Putamen (tissue), 1 donor: Measurements from ENCODE around the gene EHD4.

Source experiments
- DNase-seq: peaks from one replicate; pipeline ENCODE4 v3.0.0-alpha.2; 2016; ENCODE audit warnings: low spot score

EHD4 gene

DNA sequence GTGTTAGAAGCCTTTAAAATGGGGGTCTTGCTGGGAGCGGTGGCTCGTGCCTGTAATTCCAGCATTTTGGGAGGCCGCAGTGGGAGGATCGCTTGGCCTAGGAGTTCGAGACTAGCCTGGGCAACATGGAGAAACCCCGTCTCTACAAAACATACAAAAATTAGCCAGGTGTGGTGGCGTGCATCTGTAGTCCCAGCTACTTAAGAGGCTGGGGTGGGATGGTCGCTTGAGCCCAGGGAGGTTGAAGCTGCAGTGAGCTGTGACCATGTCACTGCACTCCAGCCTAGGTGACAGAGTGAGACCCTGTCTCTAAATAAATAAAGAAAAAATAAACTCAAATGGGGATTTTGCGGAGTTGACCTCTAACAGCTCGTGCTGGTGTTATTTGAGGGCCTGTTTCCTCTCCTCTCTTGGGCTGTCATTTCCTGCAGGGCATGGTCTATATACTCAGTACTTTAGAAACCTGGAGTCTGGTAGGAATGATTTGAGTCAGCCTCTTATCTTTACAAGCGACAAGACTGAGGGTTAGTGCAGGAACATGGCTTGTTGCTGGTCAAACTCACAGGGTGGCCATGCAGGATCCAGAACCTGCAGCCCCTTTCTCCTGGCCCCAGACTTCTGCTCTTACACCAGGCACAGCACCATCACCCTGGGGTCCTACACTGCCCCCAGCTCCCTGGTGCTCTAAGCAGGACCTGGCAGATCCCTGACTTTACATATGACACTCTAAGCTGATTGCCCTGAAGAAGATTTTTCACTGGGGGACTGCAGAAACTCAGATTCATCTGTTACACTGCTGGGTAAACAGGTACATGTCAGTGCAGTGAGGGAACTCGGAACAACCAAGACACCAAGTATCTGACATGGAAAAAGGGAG, 15.1 kb downstream of the EHD4 start:
- DNase-seq: no peak

DNA sequence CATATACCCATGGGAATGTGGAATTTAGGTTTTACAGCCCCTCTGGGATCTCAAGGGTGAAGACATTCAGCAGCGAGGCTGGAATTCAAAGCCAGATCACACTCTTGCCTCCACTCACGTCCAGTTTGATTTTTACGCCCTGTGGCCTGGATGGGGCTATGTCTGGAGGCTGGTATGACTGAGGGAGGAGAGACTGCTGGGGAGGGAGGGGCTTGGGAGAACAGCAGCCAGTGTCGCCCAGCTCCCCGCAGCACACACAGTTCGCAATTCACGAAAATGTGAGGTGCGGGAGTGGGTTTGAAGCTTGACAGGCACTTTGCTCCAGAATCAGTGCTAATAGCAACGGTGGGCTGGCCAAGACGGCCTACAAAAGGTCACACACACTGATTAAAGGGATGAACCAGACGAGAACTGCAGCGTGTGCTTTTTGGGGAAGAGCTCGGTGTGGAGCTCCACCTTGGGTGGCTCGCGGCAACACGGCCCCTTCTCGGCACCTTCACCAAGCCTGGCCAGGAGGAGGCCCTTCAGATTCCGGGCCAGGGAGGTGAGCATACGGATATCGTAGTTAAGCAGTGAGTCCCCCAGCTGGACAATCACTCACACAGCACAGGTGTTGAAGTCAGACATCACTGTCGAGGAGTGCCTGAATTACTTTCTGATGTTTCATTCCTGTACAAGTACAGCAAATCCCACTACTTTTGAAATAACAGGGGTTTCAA, 16.4 kb downstream of the EHD4 start:
- DNase-seq: no peak

DNA sequence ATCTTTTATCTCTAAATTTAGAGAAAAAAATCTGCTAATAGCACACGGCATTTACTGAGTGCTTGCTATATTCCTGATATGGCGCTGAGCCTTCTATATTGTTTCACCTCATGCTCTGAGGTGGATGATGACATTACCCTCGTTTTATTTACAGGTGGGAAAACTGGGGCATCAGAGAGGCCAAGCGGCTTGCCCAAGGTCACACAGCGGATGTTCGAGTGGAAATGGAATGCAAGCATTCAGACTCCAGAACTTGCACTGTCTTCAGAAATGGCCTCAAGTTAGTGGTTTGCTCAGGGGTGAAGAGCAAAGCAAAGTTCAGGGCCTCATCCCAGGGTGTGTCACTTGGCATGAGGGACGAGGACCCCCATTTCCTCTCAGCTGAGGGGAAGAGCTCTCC, 17.3 kb downstream of the EHD4 start:
- DNase-seq: no peak

DNA sequence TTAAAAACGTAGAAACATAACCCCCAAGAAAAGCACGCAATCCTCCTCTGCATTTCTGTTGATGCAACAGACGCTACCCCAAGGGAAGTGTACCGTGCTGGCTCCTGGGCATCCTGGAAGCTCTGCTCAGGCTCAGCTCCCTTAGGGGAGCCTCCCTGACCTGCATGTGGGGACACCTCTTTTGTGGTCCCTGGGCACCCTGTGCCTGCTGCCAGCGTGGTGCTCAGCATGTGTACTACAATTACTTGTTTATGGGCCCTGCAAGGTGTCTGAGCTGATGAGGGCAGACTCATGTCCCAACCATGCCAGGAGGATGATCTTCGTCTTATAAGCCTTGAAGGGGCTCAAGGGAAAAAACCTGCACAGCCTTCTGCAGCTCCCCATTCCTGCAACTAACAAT, 18.3 kb downstream of the EHD4 start:
- DNase-seq: no peak

DNA sequence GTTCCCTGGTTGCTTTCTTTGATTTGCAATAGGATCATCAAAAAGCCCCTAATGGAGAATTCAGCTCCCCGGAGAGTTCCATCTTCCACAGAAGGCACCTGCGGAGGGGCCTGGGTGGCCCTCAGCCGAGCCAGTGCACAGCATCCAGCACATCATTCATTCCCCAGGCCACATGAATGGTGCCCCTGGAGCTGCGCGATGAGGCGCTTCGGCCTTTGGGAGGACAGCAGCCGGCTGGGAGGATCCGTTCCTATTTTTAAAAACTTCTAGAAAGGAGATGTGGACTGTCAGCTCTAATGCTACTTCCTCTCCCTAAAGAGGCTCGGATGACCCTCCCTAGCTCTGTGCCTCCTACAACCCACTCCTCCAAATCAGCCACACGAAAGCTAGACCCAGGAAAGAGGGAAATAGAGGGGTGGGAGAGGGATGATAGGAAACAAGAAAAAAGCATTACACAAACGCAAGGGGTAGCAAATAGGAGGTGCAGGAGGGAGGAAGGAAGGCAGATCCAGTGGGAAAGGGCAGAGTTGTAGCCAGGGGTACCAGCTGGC, 20.3 kb downstream of the EHD4 start:
- DNase-seq: no peak

DNA sequence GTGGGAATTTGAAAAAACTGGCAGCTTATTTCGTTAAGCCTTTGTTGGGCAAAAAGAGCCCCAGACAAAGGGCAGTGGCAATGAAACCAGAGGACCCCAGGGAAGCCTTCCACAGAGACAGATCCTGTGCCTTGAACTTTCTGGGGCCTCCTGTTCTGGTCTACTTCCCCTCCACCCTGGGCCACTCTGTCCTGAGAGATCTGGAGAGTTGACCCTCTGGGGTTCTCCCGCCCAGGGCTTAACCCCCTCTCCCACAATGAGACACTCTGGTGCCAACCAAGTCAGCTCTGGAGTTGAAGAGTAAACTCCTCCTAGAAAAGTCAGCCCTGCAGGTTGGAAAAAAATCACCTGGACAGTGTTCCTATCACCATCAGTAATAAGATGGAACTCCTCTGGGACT, 20.8 kb downstream of the EHD4 start:
- DNase-seq: no peak

DNA sequence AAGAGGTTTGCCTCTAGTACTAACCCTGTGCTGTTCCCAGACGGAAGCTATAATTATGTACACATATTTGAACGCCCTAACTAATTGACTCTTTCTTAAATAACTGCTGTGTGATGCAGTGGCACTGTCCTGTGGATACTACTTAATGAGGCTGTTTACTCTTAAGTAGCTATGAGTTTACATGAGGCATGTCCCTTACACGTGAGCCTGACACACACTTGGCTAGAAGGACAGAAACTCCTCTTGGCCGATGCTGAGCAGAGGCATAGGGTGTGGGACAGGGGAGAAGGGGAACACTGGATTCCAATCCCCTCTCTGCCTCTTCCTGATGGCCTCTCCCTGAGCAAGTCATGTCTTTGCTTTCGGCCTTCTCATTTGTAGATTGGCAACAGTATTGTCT, 21.9 kb downstream of the EHD4 start:
- DNase-seq: no peak

DNA sequence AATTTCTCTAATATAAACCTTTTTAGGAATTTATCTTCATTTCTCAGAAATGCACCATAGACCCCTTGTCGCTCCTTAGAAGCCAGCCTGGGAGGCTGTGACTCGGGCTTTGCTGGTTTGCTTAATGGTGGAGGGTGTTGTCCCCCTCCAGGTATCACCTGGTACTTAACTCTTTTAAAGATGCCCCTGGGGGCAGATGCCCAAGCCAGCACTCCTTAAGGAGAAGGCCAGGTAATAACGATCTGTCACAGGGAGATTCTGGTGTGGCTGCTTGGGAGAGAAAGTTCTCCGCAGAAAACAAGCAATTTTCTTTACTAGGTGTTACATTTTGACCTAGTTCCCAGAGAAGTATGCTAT, 22.3 kb downstream of the EHD4 start:
- DNase-seq: no peak

DNA sequence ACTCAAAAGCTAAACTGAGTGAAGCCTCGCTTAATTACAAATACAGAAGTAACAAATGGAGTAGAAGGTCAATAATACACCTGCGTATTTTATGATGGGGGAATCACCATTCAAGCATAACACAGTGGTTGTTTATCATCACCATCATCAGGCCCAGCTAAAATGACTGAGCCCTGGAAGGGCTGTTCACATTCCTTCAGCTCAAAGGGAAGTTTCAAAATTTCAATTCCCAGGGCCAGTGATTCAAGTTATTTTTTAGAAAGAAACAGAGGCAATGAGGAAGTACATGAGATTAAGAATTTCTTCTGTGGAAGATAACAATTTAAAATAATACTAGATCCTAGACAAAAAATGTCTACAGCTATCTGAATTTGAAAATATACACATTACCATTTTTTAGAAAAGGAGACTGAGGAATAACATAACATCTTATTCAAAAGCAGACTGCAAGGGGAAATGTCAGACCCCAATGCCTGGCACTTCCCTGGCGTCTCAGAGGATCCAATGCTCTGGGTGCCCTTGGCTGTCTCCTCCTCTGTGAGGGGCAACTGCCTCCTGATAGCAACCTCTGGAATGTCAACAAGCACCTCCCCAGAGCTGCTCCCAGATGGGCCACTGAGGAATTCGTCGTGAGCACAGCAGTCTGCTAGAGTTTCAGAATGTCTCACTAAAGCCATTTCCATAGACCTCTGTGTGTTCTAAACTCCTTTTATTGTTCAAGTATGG, 22.8 kb downstream of the EHD4 start:
- DNase-seq: no peak

DNA sequence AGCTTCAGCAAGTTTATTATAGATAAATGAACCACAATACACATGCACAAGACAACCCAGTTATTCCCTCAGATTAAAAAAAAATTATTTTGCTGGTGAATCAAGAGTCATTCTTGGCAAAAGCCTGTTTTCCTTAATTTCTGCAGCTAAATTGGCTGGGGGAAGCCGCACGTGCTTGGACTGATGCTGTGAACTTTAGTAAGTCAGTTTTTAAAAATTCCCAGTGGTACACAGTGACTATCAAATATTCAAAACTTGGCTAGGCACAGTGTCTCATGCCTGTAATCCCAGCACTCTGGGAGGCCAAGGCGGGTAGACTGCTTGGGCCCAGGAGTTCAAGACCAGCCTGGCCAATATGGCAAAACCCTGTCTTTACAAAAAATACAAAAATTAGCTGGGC, 23.9 kb downstream of the EHD4 start:
- no peak for DNase-seq

DNA sequence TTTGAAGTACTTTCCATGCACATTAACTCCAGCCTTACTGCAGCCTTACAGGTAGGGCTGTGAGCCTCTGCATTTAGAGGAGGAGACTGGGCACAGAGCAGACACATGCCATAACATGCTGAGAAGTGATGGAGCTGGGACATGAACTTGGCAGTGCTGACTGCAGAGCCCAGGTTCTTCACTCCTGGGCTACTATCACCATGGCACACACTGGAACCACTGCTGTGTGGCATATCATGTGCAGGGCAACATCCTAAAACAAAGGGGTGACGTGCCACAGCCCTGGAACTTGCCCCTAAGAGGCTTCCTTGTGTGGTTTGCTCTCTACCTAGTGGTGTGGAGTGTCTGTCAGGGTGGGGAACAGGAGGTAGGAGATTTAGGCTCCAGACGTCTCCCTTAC, 25.4 kb downstream of the EHD4 start:
- DNase-seq: no peak

DNA sequence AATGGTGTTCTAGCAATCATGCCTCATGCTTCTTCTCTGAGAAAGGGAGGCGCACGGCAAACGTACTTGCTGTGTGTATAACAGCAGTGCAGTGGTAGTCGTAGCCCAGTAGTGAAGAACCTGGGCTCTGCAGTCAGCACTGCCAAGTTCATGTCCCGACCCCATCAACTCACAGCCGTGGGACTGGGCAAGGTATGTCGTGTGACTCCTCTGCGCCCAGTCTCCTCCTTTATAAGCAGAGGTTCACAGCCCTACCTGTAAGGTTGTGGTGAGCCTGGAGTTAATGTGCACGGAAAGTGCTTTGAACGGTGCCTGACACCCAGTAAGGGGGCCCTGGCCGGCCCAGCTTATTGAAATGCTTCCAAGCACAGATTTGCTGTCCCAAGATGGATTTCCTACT, 26.6 kb downstream of the EHD4 start:
- no peak for DNase-seq

DNA sequence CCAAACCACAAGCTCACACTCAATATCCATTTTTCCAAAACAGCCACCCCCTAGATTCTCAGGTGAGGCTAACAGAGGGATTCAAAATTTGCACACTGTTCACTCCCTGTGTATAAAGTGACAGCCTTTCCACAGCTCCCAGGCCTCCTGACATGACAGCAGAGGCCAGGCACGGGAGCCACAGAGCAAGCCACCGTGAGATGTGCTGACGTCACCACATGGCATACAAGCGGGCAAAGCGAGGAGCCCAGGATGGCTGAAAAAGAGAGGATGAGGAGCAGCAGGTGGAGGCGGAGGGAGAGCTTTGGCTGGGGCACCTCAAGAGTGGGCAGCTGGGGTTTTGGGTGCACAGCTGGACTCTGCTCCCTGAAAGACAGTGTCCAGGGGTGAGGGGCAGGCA, 27.1 kb downstream of the EHD4 start:
- DNase-seq: no peak

DNA sequence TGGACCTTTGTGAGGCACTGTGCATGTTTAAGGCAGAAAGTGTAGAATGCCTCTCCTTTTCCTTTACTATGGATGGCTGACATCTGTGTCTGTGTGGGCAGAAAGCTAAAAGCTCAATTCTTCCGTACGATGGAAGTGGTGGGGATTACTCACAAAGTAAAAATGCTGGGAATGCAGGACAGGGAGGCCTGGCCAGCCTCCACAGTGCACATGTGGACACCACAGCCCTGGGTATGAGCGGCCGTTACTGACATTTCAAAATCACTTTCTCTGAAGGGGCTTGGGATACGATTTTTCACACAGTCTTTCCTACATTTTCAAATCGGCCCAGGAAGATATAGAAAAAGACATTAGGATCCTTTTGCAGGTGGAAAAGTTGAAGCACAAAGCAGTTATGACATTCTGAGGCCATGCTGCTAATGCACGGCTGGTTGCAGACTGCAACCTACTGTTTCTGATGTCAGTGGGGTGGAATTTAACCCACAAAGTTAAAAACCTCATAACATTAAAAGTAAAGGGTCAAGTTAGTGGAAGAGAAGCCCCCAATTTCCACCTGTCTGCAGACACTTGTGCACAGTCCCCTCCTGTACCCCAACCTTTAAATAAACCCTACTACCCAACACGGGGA, 27.9 kb downstream of the EHD4 start:
- no peak for DNase-seq

DNA sequence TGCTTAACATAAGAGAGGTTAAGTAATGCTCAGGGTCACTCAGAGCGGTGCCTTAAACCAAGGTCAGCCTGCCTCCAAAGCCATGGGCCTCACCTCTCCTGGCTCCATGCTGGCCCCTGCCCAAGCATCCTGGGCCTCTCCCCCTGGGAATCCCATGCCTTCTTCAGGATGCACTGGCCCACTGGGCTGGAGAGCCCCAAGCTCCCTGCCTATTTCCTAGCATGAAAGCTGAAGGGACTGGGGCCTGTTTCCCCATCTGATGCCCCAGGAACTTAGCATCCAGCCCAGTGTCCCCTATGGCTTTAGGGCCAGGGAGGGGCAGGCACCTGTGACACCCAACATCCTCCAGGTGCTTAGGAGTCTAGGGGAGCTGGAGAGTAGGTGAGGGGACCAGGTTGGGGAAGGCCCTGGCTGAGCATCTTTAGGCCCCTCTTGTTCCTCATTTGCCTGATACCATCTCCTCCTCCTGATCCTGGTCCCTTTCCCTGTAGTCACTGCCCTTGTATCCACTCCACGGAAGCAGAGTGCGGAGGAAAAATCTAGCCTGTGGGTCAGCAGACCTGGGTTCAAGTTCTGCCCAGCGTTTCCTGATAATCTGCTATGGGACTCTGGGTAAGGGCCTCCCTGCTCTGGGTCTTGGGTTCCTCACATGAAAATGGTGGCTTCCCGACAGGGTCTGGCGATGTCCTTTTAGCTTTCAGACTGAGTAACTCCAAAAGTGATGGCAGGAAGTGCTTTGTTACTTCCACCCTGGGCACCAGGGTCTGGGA, 28.6 kb downstream of the EHD4 start:
- DNase-seq: no peak

DNA sequence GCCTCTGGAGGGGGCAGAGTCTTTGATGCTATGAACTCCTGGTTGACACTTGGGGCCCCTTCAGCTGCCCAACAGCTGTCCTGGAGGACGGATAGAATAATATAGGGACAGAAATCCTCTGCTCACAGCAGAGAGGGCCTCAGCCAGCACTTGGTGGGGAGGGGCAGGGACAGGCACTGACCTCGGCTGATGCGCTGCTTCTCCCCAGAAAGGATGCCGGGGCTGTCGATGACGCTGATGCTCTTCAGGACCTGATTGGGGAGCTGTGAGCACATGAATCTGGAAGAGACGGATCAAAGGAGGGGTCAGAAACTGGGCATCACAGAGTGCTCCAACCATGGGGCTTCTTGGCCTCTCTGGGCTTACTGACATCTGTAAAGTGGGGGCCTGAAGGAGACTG, 29.5 kb downstream of the EHD4 start:
- DNase-seq: no peak

DNA sequence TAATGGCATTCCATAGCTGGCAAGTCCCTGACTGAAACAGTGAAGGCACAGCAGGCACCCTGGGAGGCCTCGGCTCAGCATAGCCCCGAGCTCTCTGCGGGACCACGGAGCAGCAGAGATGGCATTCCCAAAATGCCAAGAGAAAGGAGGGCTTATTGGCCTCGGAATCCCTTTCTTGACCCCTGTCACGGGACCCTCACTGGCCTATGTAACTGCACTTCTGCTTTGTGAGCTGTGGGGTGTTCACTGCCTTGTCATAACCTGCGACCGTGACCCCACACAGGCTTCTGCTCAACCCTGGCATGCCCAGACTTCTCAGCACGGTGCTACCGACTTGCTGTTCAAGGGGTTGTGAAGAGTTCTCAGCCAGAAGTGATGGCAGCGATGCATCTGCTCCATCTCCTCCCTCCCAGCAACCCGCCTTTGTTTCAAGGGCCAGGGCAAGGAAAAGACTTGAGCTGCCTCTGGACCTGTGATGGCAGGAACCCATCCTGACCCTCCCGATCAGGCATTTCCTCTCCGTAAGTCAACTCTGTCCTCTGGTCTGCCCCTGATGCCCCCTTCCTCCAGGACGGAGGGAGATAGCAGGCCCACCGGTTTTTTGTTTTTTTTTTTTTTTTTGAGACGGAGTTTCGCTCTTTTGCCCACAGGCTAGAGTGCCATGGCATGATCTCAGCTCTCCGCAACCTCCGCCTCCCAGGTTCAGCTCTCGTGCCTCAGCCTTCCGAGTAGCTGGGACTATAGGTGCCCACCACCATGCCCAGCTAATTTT, 30.5 kb downstream of the EHD4 start:
- no peak for DNase-seq

DNA sequence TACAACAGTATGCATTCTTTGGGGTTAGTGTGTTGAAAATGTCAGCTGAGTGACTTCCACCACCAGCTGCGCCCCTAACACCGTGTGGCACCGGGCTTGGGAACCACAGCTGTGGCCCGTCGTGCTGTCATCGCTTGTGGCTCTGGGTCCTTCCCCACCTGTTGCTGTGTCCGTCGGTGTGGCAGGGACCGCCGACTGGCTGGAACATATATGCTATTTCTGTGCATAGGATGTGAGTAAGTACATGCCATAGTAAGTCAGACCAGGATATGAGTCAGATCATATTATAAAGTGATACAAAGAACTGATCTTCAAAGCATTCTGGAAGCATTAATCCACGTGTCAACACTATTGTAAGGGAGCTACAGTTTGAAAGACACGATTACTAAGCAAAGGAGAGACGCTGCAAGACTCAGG, 31.9 kb downstream of the EHD4 start:
- DNase-seq: no peak

DNA sequence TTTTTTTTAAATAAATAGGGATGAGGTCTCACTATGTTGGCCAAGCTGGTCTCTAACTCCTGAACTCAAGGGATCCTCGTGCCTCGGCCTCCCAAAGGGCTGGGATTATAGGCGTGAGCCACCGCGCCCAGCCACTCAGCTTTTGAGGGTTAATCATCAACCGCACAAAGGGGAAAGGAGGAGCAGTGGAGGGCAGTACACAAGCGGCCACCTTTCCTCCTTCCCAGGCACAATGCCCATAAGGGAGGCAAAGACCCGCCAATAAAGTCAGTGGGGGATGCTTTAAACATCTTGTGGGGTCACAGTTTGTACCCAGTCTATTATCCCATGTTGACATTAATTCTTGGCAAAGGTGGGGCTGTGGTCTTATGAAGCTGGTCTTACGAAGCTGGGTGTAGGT, 32.4 kb downstream of the EHD4 start:
- DNase-seq: no peak

DNA sequence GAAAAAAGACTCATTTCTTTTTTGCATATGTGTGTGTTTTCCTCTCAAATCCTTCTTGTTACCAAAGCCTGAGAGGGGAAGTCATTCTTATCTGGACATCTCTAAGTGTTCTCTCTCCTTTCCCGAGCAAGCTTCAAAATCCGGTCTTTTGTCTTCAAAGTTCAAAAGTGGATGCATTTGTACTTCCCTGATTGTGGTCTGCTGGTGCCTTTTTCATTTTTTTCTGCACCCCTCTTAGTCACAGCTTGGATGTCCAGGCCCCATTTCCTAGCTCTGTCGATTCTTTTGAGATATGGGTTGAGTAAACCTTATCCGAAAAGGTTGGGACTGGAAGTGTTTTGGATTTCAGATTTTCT, 34.8 kb downstream of the EHD4 start:
- no peak for DNase-seq
